GM18519 (cell line): ENCODE results near the gene POM121.
"Not testable (repeated sequence)": the region's sequence is repeated elsewhere in the genome, so short reads cannot be mapped to it uniquely, and the experiment has no call there.

Source experiments
- ATAC-seq: cut with Tn5 transposase; IDR thresholded peaks from one replicate; pipeline ENCODE4 v1.9.1; 2021; ENCODE audit warnings: mild to moderate bottlenecking, moderate library complexity; ENCODE audit not compliant: unreplicated experiment, low FRiP score

The POM121 gene

DNA sequence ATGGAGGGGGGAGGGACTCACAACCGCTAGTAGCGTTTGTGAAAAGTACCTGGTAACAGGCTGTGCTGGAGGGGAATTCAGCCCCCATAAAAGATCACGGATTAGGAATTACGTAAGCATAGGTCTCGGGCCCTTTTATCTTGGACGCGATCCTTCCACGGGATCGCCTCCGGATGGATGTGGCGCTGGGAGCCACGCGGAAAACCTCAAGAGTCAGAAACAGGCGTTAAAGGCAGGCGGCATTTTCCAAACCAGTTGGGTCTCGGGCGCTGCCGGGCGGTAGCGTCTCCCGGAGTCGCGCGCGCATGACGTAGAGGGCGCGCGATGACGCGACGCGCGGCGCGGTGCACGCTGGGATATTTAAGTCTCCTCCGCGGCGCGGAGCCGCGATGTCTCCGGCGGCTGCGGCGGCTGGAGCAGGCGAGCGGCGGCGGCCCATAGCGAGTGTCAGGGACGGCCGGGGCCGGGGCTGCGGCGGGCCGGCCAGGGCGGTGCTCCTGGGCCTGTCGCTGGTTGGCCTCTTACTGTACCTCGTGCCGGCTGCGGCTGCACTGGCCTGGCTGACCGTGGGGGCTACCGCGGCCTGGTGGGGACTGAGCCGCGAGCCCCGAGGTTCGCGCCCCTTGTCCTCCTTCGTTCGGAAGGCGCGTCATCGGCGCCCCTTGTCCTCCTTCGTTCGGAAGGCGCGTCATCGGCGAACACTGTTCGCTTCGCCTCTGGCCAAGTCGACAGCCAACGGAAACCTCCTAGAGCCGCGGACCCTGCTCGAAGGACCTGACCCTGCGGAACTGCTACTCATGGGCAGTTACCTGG, at the start of gene POM121:
TSS of gene POM121 (plus strand) at position 363 of the 813 bp plus-strand sequence. CDS start at position 390, 27 bp downstream.
- peak; percentile 67 for ATAC-seq

DNA sequence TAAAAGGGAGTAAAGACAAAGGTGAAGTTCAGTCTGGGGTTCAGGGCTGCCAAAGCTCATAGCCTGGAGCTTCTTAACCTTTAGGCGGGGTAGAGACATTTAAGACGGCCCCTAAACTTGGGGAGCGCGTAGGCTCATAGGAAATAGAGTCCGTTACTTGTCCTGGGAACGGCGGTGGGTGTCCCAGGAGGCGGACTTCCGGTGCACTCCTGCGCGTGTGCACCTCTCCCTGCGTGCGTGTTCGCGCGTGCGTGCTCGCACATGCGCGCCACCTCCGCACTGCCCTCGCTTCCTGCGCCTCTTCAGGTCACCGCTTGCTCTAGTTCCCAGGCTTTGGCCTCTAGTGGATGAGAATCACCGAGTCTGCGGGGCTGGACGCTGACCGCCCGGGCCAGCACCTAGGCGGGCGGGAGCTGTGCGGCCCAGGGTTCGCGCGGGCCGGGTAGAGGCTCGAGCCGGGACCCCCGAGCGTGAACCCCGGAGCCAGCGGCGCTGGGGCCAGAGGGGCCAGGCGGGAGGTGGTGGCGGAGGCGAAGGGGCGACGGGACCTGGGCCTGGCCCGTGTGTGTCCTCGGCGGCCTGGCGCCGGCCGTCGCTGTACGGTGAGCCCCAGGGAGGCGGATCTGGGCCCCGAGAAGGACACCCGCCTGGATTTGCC, 45.7 kb upstream of the POM121 start:
- peak; percentile 98 for ATAC-seq

DNA sequence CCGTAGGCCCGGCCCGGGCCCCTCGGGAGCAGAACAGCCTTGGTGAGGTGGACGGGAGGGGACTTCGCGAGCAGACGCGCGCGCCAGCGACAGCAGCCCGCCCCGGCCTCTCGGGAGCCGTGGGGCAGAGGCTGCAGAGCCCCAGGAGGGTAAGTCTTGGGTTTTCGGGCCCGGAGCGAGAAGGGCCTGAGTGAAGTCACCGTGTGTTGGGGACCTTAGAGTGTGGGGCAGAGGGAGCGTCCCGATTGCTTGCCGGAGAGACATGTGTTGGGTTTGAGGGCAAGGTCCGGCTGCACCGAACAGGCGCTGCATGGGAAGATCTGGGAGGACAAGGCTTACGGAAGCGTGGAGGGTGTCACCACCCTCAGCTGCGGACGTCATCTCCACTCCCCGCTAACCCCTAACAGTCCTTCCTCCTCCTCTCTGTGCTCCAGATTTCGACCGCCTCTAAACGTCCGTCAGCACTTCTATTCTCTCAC, 45.1 kb upstream of the POM121 start:
- ATAC-seq: not testable (repeated sequence)

GRCh38 chr7:72891750-72892149, 33.1 kb upstream of the POM121 start:
- ATAC-seq: not testable (repeated sequence)

GRCh38 chr7:72904740-72905139, 20.2 kb upstream of the POM121 start:
- ATAC-seq: not testable (repeated sequence)

- ATAC-seq: not testable (repeated sequence)
These were observed 16.5 kb upstream of the POM121 start for GRCh38 chr7:72908422-72908821.

- not testable (repeated sequence) for ATAC-seq
These were observed 13.5 kb upstream of the POM121 start for GRCh38 chr7:72911395-72911794.

- not testable (repeated sequence) for ATAC-seq
These were observed 11.1 kb upstream of the POM121 start for GRCh38 chr7:72913750-72914149.

- ATAC-seq: peak; percentile 81
These were observed 10.0 kb upstream of the POM121 start for GRCh38 chr7:72914756-72915525.

- ATAC-seq: no peak
These were observed 5.6 kb upstream of the POM121 start for GRCh38 chr7:72919256-72919775.

- no peak for ATAC-seq
These were observed 536 bp upstream of the POM121 start for GRCh38 chr7:72924386-72924732.

DNA sequence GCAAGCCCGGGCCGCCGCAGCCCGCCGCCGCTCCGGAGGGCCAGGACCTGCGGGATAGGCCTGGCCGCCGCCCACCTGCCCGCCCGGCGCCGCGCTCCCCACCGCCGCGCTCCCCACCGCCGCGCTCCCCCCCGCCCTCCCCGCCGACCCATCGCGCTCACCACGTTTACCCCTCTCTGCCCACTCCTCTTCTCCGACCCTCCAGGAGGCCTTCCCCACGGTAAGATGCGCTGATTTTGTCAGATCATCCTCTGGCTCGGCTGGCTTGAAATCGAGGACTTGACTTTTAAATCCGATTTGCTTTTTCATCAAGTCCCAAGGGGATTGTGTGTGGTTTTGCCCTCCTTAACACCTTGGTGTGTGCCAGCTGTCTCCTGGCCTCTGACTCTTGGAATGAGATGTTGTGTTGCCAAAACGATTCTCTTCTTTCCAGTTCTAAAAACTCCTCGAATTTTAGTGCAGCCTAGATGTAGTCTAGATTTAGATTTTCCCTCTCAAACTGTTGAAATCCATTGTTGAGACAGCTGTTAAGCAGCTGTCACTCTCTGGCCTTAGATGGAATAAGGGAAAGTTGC, 738 bp downstream of the POM121 start:
- no peak for ATAC-seq

- not testable (repeated sequence) for ATAC-seq
These were observed 2.9 kb downstream of the POM121 start for GRCh38 chr7:72927791-72928190.

DNA sequence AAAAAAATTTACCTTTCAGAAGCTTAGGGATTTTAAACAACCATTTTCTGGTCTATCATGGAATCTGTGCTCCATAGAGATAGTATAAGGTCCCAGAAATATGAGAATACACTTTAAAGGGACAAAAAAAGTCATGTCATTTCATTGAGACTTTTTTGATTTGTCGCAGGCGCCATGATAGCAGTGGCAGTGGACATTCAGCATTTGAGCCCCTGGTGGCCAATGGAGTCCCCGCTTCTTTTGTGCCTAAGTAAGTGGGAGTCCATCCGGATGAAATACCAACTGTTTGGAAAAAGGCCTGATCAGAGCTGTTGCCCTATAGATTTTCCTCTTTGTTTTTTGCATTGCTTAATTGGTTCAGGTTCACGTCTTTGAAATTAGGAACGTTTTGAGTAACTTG, 3.3 kb downstream of the POM121 start:
- ATAC-seq: not testable (repeated sequence)

DNA sequence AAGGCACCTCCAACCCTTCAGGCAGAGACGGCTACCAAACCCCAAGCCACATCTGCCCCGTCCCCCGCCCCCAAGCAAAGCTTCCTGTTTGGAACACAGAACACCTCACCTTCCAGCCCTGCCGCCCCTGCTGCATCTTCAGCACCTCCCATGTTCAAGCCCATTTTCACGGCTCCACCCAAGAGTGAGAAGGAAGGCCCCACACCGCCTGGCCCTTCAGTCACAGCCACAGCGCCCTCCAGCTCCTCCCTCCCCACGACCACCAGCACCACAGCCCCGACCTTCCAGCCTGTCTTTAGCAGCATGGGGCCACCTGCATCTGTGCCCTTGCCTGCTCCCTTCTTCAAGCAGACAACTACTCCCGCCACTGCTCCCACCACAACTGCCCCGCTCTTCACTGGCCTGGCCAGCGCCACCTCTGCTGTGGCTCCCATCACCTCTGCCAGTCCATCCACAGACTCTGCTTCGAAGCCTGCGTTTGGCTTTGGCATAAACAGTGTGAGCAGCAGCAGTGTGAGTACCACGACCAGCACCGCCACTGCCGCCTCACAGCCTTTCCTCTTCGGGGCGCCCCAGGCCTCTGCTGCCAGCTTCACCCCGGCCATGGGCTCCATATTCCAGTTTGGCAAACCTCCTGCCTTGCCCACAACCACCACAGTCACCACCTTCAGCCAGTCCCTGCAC, 17.3 kb downstream of the POM121 start:
- not testable (repeated sequence) for ATAC-seq

DNA sequence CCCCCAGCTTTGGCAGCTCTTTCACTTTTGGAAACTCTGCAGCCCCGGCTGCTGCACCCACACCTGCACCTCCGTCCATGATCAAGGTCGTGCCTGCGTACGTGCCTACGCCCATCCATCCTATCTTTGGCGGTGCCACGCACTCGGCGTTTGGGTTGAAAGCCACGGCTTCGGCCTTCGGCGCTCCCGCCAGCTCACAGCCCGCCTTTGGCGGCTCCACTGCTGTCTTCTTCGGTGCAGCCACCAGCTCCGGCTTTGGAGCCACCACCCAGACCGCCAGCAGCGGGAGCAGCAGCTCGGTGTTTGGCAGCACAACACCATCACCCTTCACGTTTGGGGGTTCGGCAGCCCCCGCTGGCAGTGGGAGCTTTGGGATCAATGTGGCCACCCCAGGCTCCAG, 18.1 kb downstream of the POM121 start:
- ATAC-seq: not testable (repeated sequence)

DNA sequence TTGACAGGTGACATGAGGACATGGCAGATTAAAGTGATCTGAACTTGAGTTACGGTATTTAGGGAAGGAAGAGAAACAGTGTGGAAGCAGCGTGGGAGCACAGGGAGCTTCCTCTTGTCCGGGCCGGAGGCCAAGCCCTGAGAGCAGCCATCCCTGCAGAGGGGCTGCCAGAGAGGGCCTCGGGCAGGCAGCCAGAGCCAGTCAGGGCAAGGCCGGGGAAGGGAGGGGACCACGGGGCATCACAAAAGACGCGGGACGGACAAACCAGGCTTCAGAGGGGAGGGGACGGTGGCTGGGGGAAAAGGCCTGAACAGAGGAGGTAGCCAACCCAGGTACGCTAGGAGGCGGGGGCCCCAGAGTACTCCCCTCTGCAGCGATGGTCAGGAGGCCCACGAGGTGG, 20.0 kb downstream of the POM121 start:
- not testable (repeated sequence) for ATAC-seq

DNA sequence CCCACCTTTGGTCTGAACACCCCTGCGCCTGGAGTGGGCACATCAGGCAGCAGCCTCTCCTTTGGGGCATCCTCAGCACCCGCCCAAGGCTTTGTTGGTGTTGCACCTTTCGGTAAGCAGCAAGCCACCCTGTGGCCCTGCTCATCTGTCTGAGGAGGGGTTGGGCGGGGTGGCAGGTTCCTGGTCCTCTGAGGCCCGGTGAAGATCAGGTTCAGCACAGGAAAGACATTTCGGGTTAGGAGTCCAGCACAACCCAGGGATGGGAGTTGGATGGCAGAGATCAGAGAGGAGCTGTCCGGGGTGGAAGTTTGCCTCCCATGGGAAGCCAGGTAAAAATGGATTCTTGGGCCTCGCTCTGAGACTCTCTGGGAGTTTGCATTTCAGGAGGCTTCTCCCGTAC, 20.7 kb downstream of the POM121 start:
- ATAC-seq: not testable (repeated sequence)

DNA sequence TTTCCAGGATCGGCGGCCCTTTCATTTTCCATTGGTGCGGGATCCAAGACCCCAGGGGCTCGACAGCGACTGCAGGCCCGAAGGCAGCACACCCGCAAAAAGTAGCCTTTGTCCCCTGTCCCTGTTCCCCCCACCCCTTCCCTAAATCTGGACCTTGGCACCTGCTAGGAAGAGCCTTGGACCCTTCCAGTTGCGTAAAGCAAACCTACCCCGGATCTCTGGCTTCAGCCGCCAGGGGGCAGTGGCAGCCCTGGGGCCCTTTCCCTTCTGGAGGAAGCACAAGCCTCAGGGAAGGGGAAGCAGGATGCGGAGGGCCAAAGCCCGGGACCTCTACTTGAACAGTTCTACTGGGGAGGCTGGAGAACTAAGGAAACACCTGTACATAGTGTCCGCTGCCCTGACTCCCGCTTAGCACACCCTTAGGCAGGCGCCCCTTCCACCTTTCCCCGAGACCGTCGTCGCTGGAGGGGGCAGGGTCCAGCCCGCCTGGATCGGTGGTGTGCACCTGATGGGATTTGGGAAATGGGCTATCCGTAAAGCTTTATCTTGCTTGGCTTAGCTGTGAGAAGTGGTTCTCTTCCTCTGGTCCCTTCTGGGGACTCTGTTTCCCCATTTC, 21.3 kb downstream of the POM121 start:
- ATAC-seq: not testable (repeated sequence)
